CD14-positive monocyte (primary cell): ENCODE measurements around the gene KRTAP3-1. TPM values are rescaled to one million over a fixed set of nuclear protein-coding genes. Genes with fewer than 3 reads are reported as not detected.
A peak's percentile ranks its signal among the peaks of the same experiment; 100 is the strongest.

Experiments
- DNase-seq, 3 donors: peaks; one replicate each; pipeline ENCODE4 v3.0.0-alpha.2; 2011 to 2022
- H2AFZ ChIP-seq: 2 replicates; pipeline ENCODE4 v1.6.0; 2012; ENCODE audit warnings: mild to moderate bottlenecking, low read depth, low read length, inconsistent platforms; ENCODE audit not compliant: insufficient read depth, poor library complexity, severe bottlenecking
- H3K27ac ChIP-seq, 2 donors: 1 replicate in 1 of 2; 2 replicates in 1 of 2; pipeline ENCODE4 v1.5.1; 2012 to 2013; ENCODE audit warnings: low read length in 2 of 2, control low read depth in 1 of 2, inconsistent platforms in 1 of 2, low read depth in 1 of 2, mild to moderate bottlenecking in 1 of 2
- H3K27me3 ChIP-seq, 2 donors: one replicate each; pipeline versions ENCODE4 v1.6.0 to v1.6.1; 2011 to 2013; ENCODE audit warnings: low read length in 2 of 2; ENCODE audit not compliant: control insufficient read depth in 2 of 2, insufficient read depth in 2 of 2
- H3K36me3 ChIP-seq, 2 donors: replicated peaks in 1 of 2; 1 replicate in 1 of 2; 2 replicates in 1 of 2; pipeline versions ENCODE4 v1.5.1 to v1.6.1; 2012 to 2013; ENCODE audit warnings: low read length in 2 of 2, control low read depth in 1 of 2, inconsistent platforms in 1 of 2, mild to moderate bottlenecking in 1 of 2; ENCODE audit not compliant: insufficient read depth in 2 of 2, control insufficient read depth in 1 of 2
- H3K4me1 ChIP-seq, 2 donors: 1 replicate in 1 of 2; 2 replicates in 1 of 2; pipeline versions ENCODE4 v1.5.1 to v1.6.1; 2012 to 2013; ENCODE audit warnings: low read length in 2 of 2, control low read depth in 1 of 2, inconsistent platforms in 1 of 2, mild to moderate bottlenecking in 1 of 2, moderate library complexity in 1 of 2; ENCODE audit not compliant: insufficient read depth in 2 of 2, control insufficient read depth in 1 of 2
- H3K4me2 ChIP-seq: replicated peaks from 2 replicates; pipeline ENCODE3; 2012; ENCODE audit warnings: low read length, moderate library complexity, mild to moderate bottlenecking; ENCODE audit not compliant: poor library complexity, severe bottlenecking; ENCODE audit errors: extremely low read depth
- H3K4me3 ChIP-seq, 3 experiments: fragments of 200-600 bp in 1 of 3; sonication (generic) in 1 of 3; replicated peaks in 1 of 3; 1 replicate in 2 of 3; 2 replicates in 1 of 3; pipeline ENCODE4 v1.5.1; 2011 to 2013; ENCODE audit warnings: low read length in 3 of 3, mild to moderate bottlenecking in 3 of 3, control low read depth in 2 of 3, low read depth in 2 of 3, inconsistent platforms in 1 of 3, moderate library complexity in 1 of 3
- H3K79me2 ChIP-seq: 2 replicates; pipeline ENCODE4 v1.6.0; 2012; ENCODE audit warnings: mild to moderate bottlenecking, control low read depth, inconsistent platforms, low read length, moderate library complexity; ENCODE audit not compliant: insufficient read depth
- H3K9ac ChIP-seq: 2 replicates; pipeline ENCODE4 v1.6.0; 2017; ENCODE audit warnings: low read length, mild to moderate bottlenecking; ENCODE audit not compliant: insufficient read depth, poor library complexity, severe bottlenecking
- H3K9me3 ChIP-seq, 2 donors: replicated peaks in 1 of 2; 1 replicate in 1 of 2; 2 replicates in 1 of 2; pipeline versions ENCODE4 v1.5.1 to v1.6.1; 2012 to 2013; ENCODE audit warnings: low read length in 2 of 2, control low read depth in 1 of 2; ENCODE audit not compliant: control insufficient read depth in 1 of 2, insufficient read depth in 1 of 2
- H4K20me1 ChIP-seq: 2 replicates; pipeline ENCODE4 v1.6.0; 2012; ENCODE audit warnings: mild to moderate bottlenecking, low read length, control low read depth, moderate library complexity; ENCODE audit not compliant: insufficient read depth
- H3K27ac Mint-ChIP-seq, 7 donors: one replicate each; pipeline ENCODE4 v1.8.0; 2020; ENCODE audit warnings: mild to moderate bottlenecking in 7 of 7, mixed read lengths in 7 of 7, moderate library complexity in 6 of 7, inconsistent platforms in 2 of 7
- H3K27me3 Mint-ChIP-seq, 3 donors: one replicate each; pipeline ENCODE4 v1.8.0; 2021 to 2022; ENCODE audit warnings: low read depth in 3 of 3, mild to moderate bottlenecking in 3 of 3, mixed read lengths in 3 of 3, moderate library complexity in 3 of 3, inconsistent platforms in 1 of 3
- H3K36me3 Mint-ChIP-seq, 2 donors: one replicate each; pipeline ENCODE4 v1.8.0; 2020; ENCODE audit warnings: mixed read lengths in 2 of 2, inconsistent platforms in 1 of 2, mild to moderate bottlenecking in 1 of 2
- H3K4me1 Mint-ChIP-seq: one replicate; pipeline ENCODE4 v1.8.0; 2020; ENCODE audit warnings: mild to moderate bottlenecking, mixed read lengths
- H3K4me3 Mint-ChIP-seq, 2 donors: one replicate each; pipeline ENCODE4 v1.8.0; 2020; ENCODE audit warnings: mild to moderate bottlenecking in 2 of 2, mixed read lengths in 2 of 2, moderate library complexity in 1 of 2
- H3K9me3 Mint-ChIP-seq, 7 donors: one replicate each; pipeline ENCODE4 v1.8.0; 2020 to 2022; ENCODE audit warnings: mixed read lengths in 7 of 7, mild to moderate bottlenecking in 6 of 7, moderate library complexity in 6 of 7, inconsistent platforms in 2 of 7
- whole genome bisulfite sequencing: methylation state at CpG from one replicate; pipeline ENCODE4 v1.1.5; 2013; ENCODE audit warnings: missing lambda C conversion rate; ENCODE audit not compliant: insufficient coverage; 5-methylcytosine and 5-hydroxymethylcytosine counted together
- intact Hi-C, 2 donors: fragments of 100-400 bp; cut with micrococcal nuclease; formaldehyde crosslinking; loops; one replicate each; pipeline versions ENCODE4 v1.15.0 to v1.15.1; 2023
- polyA plus RNA-seq, 3 donors: library from polyadenylated mRNA; depleted of rRNA in 1 of 3; unstranded in 2 of 3; stranded (reverse) in 1 of 3; fragments of 300-500 nt in 2 of 3; fragments of >200 nt in 1 of 3; fragmentation: Illumina TruSeq in 2 of 3; gene quantifications; 1 replicate in 2 of 3; 2 replicates in 1 of 3; pipeline ENCODE4 v1.2.3, GENCODE V29; 2012 to 2021
- TF ChIP-seq, protein P1 (sequence below): fragments of 200-600 bp; IDR thresholded peaks from one replicate; pipeline ENCODE4 v1.8.0; 2022; ENCODE audit warnings: antibody characterized with exemption, mild to moderate bottlenecking

Gene KRTAP3-1
- polyA plus RNA-seq, 3 donors, result not detected

DNA sequence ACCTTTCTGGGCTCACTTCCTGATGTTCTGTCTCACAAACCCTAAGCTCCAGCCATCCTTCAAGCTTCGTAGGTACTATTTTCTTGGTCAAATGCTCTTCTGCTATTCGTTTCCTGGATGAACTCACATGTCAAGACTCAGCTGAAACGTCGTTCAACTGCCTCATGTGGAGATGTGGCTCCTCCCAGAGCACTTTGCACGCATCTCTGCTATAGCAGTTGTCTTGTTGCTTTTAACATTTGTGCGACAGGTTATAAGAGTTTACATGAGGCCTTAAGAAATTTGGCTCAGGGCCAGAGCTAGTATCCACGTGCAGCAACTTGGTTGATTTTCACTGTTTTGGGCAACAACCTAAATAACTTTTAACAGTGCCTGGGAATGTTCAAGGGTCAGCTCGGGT, 22.0 kb downstream of the KRTAP3-1 start:
- Histone ChIP-seq H3K9me3 (no peaks in the 10 kb centered on the region), H2AFZ (no peak overlapping the region), H3K27me3 (peaks cover 0 to 3% of the 10 kb centered on the region in 2 donors), H3K79me2 (no peaks in the 10 kb centered on the region), H3K36me3 (no peaks in the 10 kb centered on the region), H4K20me1 (no peaks in the 10 kb centered on the region), H3K27ac (no peak overlapping the region), H3K4me2 (no peak overlapping the region), H3K4me3 (no peak overlapping the region), H3K9ac (no peak overlapping the region), H3K4me1 (no peaks in the 10 kb centered on the region)
- WGBS, result 82% methylated on average over 7 of the region's 8 CpGs
- intact Hi-C loops, result no loop called here
- TF ChIP-seq, protein P1, sequence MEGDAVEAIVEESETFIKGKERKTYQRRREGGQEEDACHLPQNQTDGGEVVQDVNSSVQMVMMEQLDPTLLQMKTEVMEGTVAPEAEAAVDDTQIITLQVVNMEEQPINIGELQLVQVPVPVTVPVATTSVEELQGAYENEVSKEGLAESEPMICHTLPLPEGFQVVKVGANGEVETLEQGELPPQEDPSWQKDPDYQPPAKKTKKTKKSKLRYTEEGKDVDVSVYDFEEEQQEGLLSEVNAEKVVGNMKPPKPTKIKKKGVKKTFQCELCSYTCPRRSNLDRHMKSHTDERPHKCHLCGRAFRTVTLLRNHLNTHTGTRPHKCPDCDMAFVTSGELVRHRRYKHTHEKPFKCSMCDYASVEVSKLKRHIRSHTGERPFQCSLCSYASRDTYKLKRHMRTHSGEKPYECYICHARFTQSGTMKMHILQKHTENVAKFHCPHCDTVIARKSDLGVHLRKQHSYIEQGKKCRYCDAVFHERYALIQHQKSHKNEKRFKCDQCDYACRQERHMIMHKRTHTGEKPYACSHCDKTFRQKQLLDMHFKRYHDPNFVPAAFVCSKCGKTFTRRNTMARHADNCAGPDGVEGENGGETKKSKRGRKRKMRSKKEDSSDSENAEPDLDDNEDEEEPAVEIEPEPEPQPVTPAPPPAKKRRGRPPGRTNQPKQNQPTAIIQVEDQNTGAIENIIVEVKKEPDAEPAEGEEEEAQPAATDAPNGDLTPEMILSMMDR, result no peak
- peaks cover 7 to 13% (median 9%) of the 10 kb centered on the region in 3 donors for H3K27me3 Mint-ChIP-seq
- DNase-seq, result no peak
- H3K4me3 Mint-ChIP-seq, result no peak overlapping the region
- peaks cover 3% of the 10 kb centered on the region for H3K4me1 Mint-ChIP-seq
- peak overlapping the region in 1 of 7 donors; percentile 14 for H3K27ac Mint-ChIP-seq
- peaks cover 0 to 2% (median 0%) of the 10 kb centered on the region in 7 donors for H3K9me3 Mint-ChIP-seq
- H3K36me3 Mint-ChIP-seq, result no peaks in the 10 kb centered on the region

DNA sequence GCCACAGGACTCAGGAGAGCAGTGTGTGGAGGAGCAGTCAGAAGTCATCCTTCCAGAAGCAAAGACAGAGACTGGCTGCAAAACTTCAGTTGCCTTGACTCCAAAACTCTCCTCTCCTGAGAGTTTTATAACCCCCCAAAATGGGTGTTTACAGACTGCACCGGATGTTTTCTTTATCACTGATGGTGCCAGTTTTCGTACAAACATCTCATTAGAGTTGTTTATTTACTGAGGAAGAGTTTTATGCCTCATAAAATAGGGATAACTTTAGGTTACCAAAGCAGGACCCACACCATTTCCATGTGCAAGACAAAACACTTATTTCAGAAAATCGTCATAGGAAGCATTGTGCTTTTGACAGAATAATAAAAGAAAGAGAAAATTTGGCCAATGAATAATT, 24.7 kb downstream of the KRTAP3-1 start, which contains the start of gene KRT40:
TSS of gene KRT40 (minus strand) at position 101 of the 400 bp plus-strand sequence. CDS start at position 48, 53 bp downstream.
- Histone ChIP-seq H3K36me3 (no peaks in the 10 kb centered on the region), H3K4me2 (no peak within 1 kb of the TSS), H3K4me1 (no peaks in the 10 kb centered on the region), H3K27me3 (peaks cover 0 to 3% of the 10 kb centered on the region in 2 donors), H3K79me2 (no peaks in the 10 kb centered on the region), H3K9me3 (no peaks in the 10 kb centered on the region), H4K20me1 (no peaks in the 10 kb centered on the region), H2AFZ (no peak within 1 kb of the TSS), H3K27ac (no peak within 1 kb of the TSS), H3K9ac (no peak within 1 kb of the TSS), H3K4me3 (no peak within 1 kb of the TSS)
- TF ChIP-seq, protein P1, result no peak
- peaks cover 3% of the 10 kb centered on the region for H3K4me1 Mint-ChIP-seq
- H3K27me3 Mint-ChIP-seq, result peaks cover 9 to 10% (median 9%) of the 10 kb centered on the region in 3 donors
- no peak within 1 kb of the TSS for H3K27ac Mint-ChIP-seq
- no peak for DNase-seq
- peaks cover 0 to 2% (median 0%) of the 10 kb centered on the region in 7 donors for H3K9me3 Mint-ChIP-seq
- WGBS, result no CpG with 5 or more reads among the region's 3 CpGs
- no peaks in the 10 kb centered on the region for H3K36me3 Mint-ChIP-seq
- intact Hi-C loops, result no loop called here
- peak within 1 kb of the TSS in 1 of 2 donors; percentile 51 for H3K4me3 Mint-ChIP-seq
